ENCODE measurements around the gene COX14. TPM values are rescaled to one million over a fixed set of nuclear protein-coding genes. Genes with fewer than 3 reads are reported as not detected.

The COX14 gene
- polyA plus RNA-seq, 1 experiment = 77.0 TPM

DNA sequence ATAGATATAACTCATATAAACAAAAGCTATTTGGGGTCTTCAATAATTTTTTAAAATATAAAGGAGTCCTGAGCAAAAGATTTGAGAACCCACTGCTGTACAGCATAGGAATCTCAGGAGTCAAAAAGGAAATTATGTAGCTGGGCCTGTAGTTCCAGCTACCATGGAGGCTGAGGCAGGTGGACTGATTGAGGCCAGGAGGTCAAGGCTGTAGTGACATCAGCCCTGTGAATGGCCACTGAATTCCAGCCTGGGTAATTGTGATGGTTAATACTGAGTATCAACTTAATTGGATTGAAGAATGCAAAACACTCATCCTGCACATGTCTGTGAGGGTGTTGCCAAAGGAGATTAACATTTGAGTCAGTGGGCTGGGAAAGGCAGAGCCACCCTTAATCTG, 44.6 kb downstream of the COX14 start:
- POLR2A ChIA-PET = no interaction called here
- CTCF ChIA-PET = interaction anchor here (0.6 to 1.5 kb wide), 4 partner anchors 17 to 45 kb away, joined by 3 to 4 read pairs (median 4); partner anchors contain the start of gene COX14
- Histone ChIP-seq H3K27me3 (ENCODE audit: control insufficient read depth, insufficient read depth, low read length) (no peaks in the 10 kb centered on the region), H3K27ac (ENCODE audit: low read depth, low read length) (no peak overlapping the region), H3K9me3 (ENCODE audit: control insufficient read depth, insufficient read depth, low read length) (no peaks in the 10 kb centered on the region), H3K4me3 (ENCODE audit: low read depth, low read length) (no peak overlapping the region)
- no peak for TF ChIP-seq CTCF (IDR thresholded peaks at IDR 0.05; ENCODE audit: low read depth, low read length)
- DNase-seq (ENCODE audit: low read depth, low spot score) = no peak

DNA sequence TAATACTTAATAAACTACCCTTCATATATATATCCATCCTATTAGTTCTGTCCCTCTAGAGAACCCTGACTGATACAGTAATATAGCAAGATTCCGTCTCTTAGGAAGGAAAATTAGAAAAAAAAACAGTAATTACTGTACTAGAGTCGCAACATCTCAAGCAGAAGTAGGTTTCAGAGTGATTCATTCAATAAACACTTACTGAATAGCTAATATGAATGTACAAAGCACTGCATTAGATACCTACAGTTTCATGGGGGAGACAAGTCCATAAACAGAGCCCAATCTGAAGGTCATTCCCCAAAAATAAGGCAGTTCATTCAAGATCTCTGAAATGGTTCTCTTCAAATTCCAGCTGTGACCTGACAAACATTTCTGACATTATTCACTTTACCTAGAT, 45.2 kb downstream of the COX14 start:
- no peak for TF ChIP-seq CTCF (IDR thresholded peaks at IDR 0.05; ENCODE audit: low read depth, low read length)
- DNase-seq (ENCODE audit: low read depth, low spot score) = no peak
- H3K4me3 ChIP-seq (ENCODE audit: low read depth, low read length) = no peak overlapping the region
- no peaks in the 10 kb centered on the region for H3K9me3 ChIP-seq (ENCODE audit: control insufficient read depth, insufficient read depth, low read length)
- no peaks in the 10 kb centered on the region for H3K27me3 ChIP-seq (ENCODE audit: control insufficient read depth, insufficient read depth, low read length)
- POLR2A ChIA-PET = no interaction called here
- CTCF ChIA-PET = interaction anchor here (0.6 to 1.5 kb wide), 5 partner anchors 10 to 746 kb away, joined by 3 to 4 read pairs (median 3); partner anchors contain the start of genes CERS5 and COX14
- no peak overlapping the region for H3K27ac ChIP-seq (ENCODE audit: low read depth, low read length)

DNA sequence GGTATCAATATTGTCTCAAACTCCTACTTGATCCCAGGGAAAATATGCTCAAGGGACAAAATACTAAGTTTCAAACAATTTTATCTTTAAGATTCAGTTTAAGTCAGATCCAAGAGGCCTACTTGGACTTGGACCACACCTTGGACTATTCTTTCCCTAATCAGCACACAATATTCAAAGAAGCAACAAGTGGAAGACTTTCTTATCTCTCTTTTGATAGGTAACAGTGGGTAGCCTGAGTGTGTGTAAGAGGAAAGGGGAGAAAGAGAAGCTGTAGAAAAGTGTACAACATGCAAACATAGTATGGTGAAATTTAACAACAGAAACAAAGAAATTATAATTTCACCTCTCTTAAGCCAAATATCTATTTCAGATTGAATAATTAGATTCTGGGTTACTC, 48.6 kb downstream of the COX14 start:
- ChIA-PET POLR2A (no interaction called here), CTCF (interaction anchor here (0.5 kb wide), 1 partner anchor 29 kb away, joined by 3 read pairs; no protein-coding TSS in a partner anchor)
- H3K4me3 ChIP-seq (ENCODE audit: low read depth, low read length) = no peak overlapping the region
- no peak for TF ChIP-seq CTCF (IDR thresholded peaks at IDR 0.05; ENCODE audit: low read depth, low read length)
- no peaks in the 10 kb centered on the region for H3K27me3 ChIP-seq (ENCODE audit: control insufficient read depth, insufficient read depth, low read length)
- no peak for DNase-seq (ENCODE audit: low read depth, low spot score)
- no peak overlapping the region for H3K27ac ChIP-seq (ENCODE audit: low read depth, low read length)
- no peaks in the 10 kb centered on the region for H3K9me3 ChIP-seq (ENCODE audit: control insufficient read depth, insufficient read depth, low read length)

DNA sequence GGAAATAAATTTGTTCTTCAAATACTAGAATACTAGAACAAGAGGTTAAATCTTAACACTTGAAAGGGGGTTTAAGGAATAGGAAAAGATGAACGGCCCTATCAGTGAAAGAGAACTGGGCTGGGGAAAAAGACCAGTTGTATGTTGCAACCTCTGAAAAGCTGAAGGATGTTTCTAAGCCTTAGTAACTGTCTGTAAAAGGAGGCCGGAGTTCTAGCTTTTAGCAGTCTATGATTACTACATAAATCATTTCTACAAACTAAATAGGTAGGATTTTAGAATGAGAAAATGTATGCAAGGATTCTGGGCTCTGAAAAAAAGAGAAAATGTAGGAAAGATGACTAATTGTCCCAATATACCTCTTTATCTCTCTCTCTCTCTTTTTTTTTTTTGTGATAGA, 50.2 kb downstream of the COX14 start:
- no peak for TF ChIP-seq CTCF (IDR thresholded peaks at IDR 0.05; ENCODE audit: low read depth, low read length)
- H3K27ac ChIP-seq (ENCODE audit: low read depth, low read length) = no peak overlapping the region
- no peaks in the 10 kb centered on the region for H3K27me3 ChIP-seq (ENCODE audit: control insufficient read depth, insufficient read depth, low read length)
- POLR2A ChIA-PET = interaction anchor here (0.6 to 1.2 kb wide), 4 partner anchors 30 to 152 kb away, joined by 3 to 6 read pairs (median 4); no protein-coding TSS in a partner anchor
- no peaks in the 10 kb centered on the region; the same call in 1 of the 2 replicates for H3K9me3 ChIP-seq (ENCODE audit: control insufficient read depth, insufficient read depth, low read length)
- H3K4me3 ChIP-seq (ENCODE audit: low read depth, low read length) = no peak overlapping the region
- CTCF ChIA-PET = interaction anchor here (1.3 to 2.2 kb wide), 3 partner anchors 14 to 74 kb away, joined by 4 to 11 read pairs (median 5); partner anchors contain the start of gene COX14
- DNase-seq (ENCODE audit: low read depth, low spot score) = no peak

GRCh38 chr12:50164963-50165362, 52.9 kb downstream of the COX14 start:
- POLR2A ChIA-PET = no interaction called here
- peaks cover 16% of the 10 kb centered on the region for H3K9me3 ChIP-seq (ENCODE audit: control insufficient read depth, insufficient read depth, low read length)
- no peak overlapping the region for H3K4me3 ChIP-seq (ENCODE audit: low read depth, low read length)
- no peaks in the 10 kb centered on the region for H3K27me3 ChIP-seq (ENCODE audit: control insufficient read depth, insufficient read depth, low read length)
- CTCF ChIA-PET = no interaction called here
- DNase-seq (ENCODE audit: low read depth, low spot score) = no peak
- H3K27ac ChIP-seq (ENCODE audit: low read depth, low read length) = no peak overlapping the region
- TF ChIP-seq CTCF (IDR thresholded peaks at IDR 0.05; ENCODE audit: low read depth, low read length) = no peak

Data from AG04450 (cell line).